HepG2 (cell line): Measurements from ENCODE around the gene PHRF1. TPM values are rescaled to one million over a fixed set of nuclear protein-coding genes. Genes with fewer than 3 reads are reported as not detected.
A peak's percentile ranks its signal among the peaks of the same experiment; 100 is the strongest.

Experiments
- ATAC-seq: fragments of 200-7000 bp; cut with Tn5 transposase; 3 replicates; pipeline ENCODE4 v1.9.1; 2020; ENCODE audit warnings: mild to moderate bottlenecking, moderate library complexity
- BruUV-seq: library from RNA; stranded (reverse); fragments of 400-500 nt; replicated peaks from 2 replicates; lab custom pipeline; 2021; lab: Mats Ljungman, UMichigan
- CTCF ChIA-PET: fragments of 300-600 bp; formaldehyde crosslinking; extraction: SDS; loops from one replicate; lab custom pipeline; 2021; ENCODE audit warnings: low total read pairs, inconsistent platforms, low intra/inter-chr PET ratio; lab: Yijun Ruan, JAX
- POLR2A ChIA-PET: fragments of 350-600 bp; sonication (Branson Sonifier 250); formaldehyde crosslinking; loops from one replicate; lab custom pipeline; 2020; ENCODE audit warnings: antibody characterized with exemption, inconsistent platforms; lab: Yijun Ruan, JAX
- DNase-seq: peaks from one replicate; pipeline ENCODE4 v3.0.0-alpha.2; 2015; ENCODE audit warnings: low spot score
- FAIRE-seq: peaks from 3 replicates; lab custom pipeline; 2011; peaks lifted over from hg19 to GRCh38; lab: Jason Lieb, UNC
- H2AFZ ChIP-seq: one replicate; pipeline ENCODE4 v1.6.1; 2011; ENCODE audit warnings: low read length, inconsistent platforms
- H3K27ac ChIP-seq: fragments of 300-600 bp; 3 replicates; pipeline ENCODE4 v1.8.0; 2011; ENCODE audit warnings: mixed run types, mild to moderate bottlenecking, mixed read lengths, low read length, inconsistent platforms; ENCODE audit not compliant: insufficient read depth; ENCODE audit errors: extremely low read length
- H3K27me3 ChIP-seq, 2 experiments: fragments of 200-600 bp in 1 of 2; 2 replicates in 1 of 2; 3 replicates in 1 of 2; pipeline versions ENCODE4 v1.6.0 to v1.8.0; 2011; ENCODE audit warnings: low read length in 2 of 2, mild to moderate bottlenecking in 2 of 2, moderate library complexity in 2 of 2, inconsistent platforms in 1 of 2; ENCODE audit not compliant: insufficient read depth in 2 of 2, control insufficient read depth in 1 of 2
- H3K36me3 ChIP-seq, 2 experiments: fragments of 200-600 bp in 1 of 2; replicated peaks in 1 of 2; 2 replicates in 1 of 2; 3 replicates in 1 of 2; pipeline versions ENCODE4 v1.5.1 to v1.8.0; 2011; ENCODE audit warnings: low read length in 2 of 2, inconsistent platforms in 1 of 2; ENCODE audit not compliant: insufficient read depth in 2 of 2, control insufficient read depth in 1 of 2
- H3K4me1 ChIP-seq: 2 replicates; pipeline ENCODE4 v1.5.1; 2012; ENCODE audit warnings: low read length, inconsistent platforms; ENCODE audit not compliant: insufficient read depth
- H3K4me2 ChIP-seq: 2 replicates; pipeline ENCODE4 v1.6.0; 2011; ENCODE audit warnings: low read depth, low read length, inconsistent platforms
- H3K4me3 ChIP-seq, 3 experiments: fragments of 200-600 bp in 1 of 3; sonication (generic), shearing (Covaris generic) in 1 of 3; replicated peaks in 1 of 3; 2 replicates each; pipeline ENCODE4 v1.5.1; 2011 to 2016; ENCODE audit warnings: low read length in 3 of 3, inconsistent platforms in 2 of 3, low read depth in 2 of 3, mild to moderate bottlenecking in 2 of 3, control low read depth in 1 of 3, mixed read lengths in 1 of 3; ENCODE audit not compliant: insufficient read depth in 1 of 3
- H3K79me2 ChIP-seq: one replicate; pipeline ENCODE4 v1.6.1; 2011; ENCODE audit warnings: low read length, inconsistent platforms; ENCODE audit not compliant: insufficient read depth
- H3K9ac ChIP-seq: 2 replicates; pipeline ENCODE4 v1.6.0; 2011; ENCODE audit warnings: mild to moderate bottlenecking, low read depth, low read length, inconsistent platforms; ENCODE audit not compliant: insufficient read depth
- H3K9me3 ChIP-seq: 2 replicates; pipeline ENCODE4 v1.5.1; 2012; ENCODE audit warnings: mild to moderate bottlenecking, low read length
- H4K20me1 ChIP-seq: 2 replicates; pipeline ENCODE4 v1.6.0; 2011; ENCODE audit warnings: inconsistent platforms, mild to moderate bottlenecking, low read length, moderate library complexity; ENCODE audit not compliant: insufficient read depth
- AGO2 ChIP-seq: fragments of 200-400 bp; formaldehyde crosslinking; optimal IDR thresholded peaks from 2 replicates; pipeline ENCODE3; 2017; ENCODE audit warnings: mild to moderate bottlenecking, low read depth, low read length, moderate library complexity
- BRD4 ChIP-seq: sonication (generic); formaldehyde crosslinking; IDR thresholded peaks from 2 replicates; pipeline ENCODE4 v1.4.0; 2020; ENCODE audit warnings: missing genetic modification reagents
- HNRNPL ChIP-seq: fragments of 200-400 bp; formaldehyde crosslinking; IDR thresholded peaks from 2 replicates; pipeline ENCODE4 v1.6.1; 2017; ENCODE audit warnings: mild to moderate bottlenecking, low read depth, low read length
- NFE2L2 ChIP-seq: fragments of 150-350 bp; IDR thresholded peaks from 2 replicates; pipeline ENCODE4 v1.6.1; 2014; ENCODE audit warnings: low read length
- POLR2A ChIP-seq, 2 experiments: IDR thresholded peaks; 2 replicates each; pipeline ENCODE4 v1.6.1; 2011; ENCODE audit warnings: low read depth in 2 of 2, low read length in 2 of 2, mild to moderate bottlenecking in 1 of 2, moderate library complexity in 1 of 2; ENCODE audit not compliant: insufficient read depth in 1 of 2
- POLR2G ChIP-seq: fragments of 200-400 bp; formaldehyde crosslinking; IDR thresholded peaks from 2 replicates; pipeline ENCODE4 v1.6.1; 2018; ENCODE audit warnings: mild to moderate bottlenecking, low read depth, low read length, moderate library complexity
- RAD21 ChIP-seq: fragments of 450-650 bp; formaldehyde crosslinking; IDR thresholded peaks from 2 replicates; pipeline ENCODE4 v1.5.0; 2020; ENCODE audit warnings: mild to moderate bottlenecking
- RBM22 ChIP-seq: fragments of 200-400 bp; formaldehyde crosslinking; optimal IDR thresholded peaks from 2 replicates; pipeline ENCODE3; 2017; ENCODE audit warnings: mild to moderate bottlenecking, low read length, moderate library complexity
- REST ChIP-seq, 2 experiments: IDR thresholded peaks; 2 replicates each; pipeline ENCODE4 v1.6.1; 2011 to 2012; ENCODE audit warnings: low read length in 2 of 2, borderline replicate concordance in 1 of 2, low read depth in 1 of 2, mild to moderate bottlenecking in 1 of 2, moderate library complexity in 1 of 2
- U2AF1 ChIP-seq: fragments of 200-400 bp; formaldehyde crosslinking; optimal IDR thresholded peaks from 2 replicates; pipeline ENCODE3; 2017; ENCODE audit warnings: mild to moderate bottlenecking, low read depth, low read length
- ZNF331 ChIP-seq: sonication (generic); formaldehyde crosslinking; IDR thresholded peaks from 2 replicates; pipeline ENCODE4 v1.4.0; 2020; ENCODE audit warnings: missing genetic modification reagents
- ZNF749 ChIP-seq: sonication (generic); formaldehyde crosslinking; IDR thresholded peaks from 2 replicates; pipeline ENCODE4 v1.8.0; 2022; ENCODE audit warnings: mild to moderate bottlenecking, missing genetic modification reagents, moderate library complexity, borderline replicate concordance
- ZNF878 ChIP-seq: sonication (generic); formaldehyde crosslinking; IDR thresholded peaks from 2 replicates; pipeline ENCODE4 v1.8.1; 2023; ENCODE audit warnings: mild to moderate bottlenecking, missing genetic modification reagents, moderate library complexity
- WGBS: methylation state at CpG from one replicate; pipeline ENCODE4 v1.1.6; 2017; ENCODE audit warnings: low lambda C conversion rate; 5-methylcytosine and 5-hydroxymethylcytosine counted together
- in situ Hi-C: cut with HindIII; loops from 2 replicates; pipeline ENCODE4 v1.10.0; 2017; ENCODE audit warnings: low pct_unique_long_range_greater_than_20kb; ENCODE audit not compliant: extremely low pct_ligation_motif_present
- intact Hi-C: fragments of 100-400 bp; cut with micrococcal nuclease; formaldehyde crosslinking; loops from one replicate; pipeline ENCODE4 v1.10.0; 2022; ENCODE audit not compliant: unreplicated experiment
- polyA plus RNA-seq, 8 experiments: library from polyadenylated mRNA; depleted of rRNA in 3 of 8; stranded (reverse) in 7 of 8; unstranded in 1 of 8; fragments of >200 nt; fragmentation: Illumina TruSeq in 4 of 8; extraction: Trizol in 4 of 8; gene quantifications; 2 replicates each; pipeline versions ENCODE4 v1.2.1 to v1.2.3, GENCODE V29; 2011 to 2016; ENCODE audit warnings: low read depth in 4 of 8, missing spikeins in 1 of 8, mixed read lengths in 1 of 8; ENCODE audit not compliant: insufficient read depth in 1 of 8
- total RNA-seq, 5 experiments: library from RNA; depleted of rRNA; stranded (reverse); fragments of >200 nt; fragmentation: Illumina TruSeq; extraction: Trizol; gene quantifications; 2 replicates each; pipeline ENCODE4 v1.2.3, GENCODE V29; 2016; ENCODE audit warnings: low read depth in 1 of 5

PHRF1 gene
- total and polyA plus RNA-seq, 2 of the 13 experiments (the other 11 are each of a cell fraction or from before 2014, with no cell fraction given), result 8.2 to 16.7 TPM

DNA sequence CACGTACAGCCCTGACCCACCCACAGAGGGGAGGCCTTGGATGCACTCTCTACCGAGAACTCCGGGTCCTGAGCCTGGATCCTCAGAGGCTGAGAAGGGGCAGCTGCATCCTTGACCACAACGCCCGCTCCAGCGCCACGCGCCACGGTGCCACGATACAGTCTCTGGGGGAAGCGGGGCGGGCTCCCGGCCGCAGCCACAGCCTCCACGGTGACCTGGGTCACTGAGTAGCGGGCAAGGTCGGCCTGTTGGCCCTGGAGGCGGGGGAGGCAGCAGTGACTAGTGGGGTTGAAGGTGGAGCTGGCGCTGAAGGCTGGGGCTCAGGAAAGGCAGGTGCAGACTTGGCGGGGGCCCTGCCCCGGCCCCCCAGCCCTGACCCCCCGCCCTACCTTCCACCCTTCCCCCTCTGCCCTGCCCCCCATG is 43.4 kb downstream of the PHRF1 start:
- H4K20me1 ChIP-seq, result peaks cover 6% of the 10 kb centered on the region; the same call in 1 of the 2 replicates
- H3K9ac ChIP-seq, result no peak overlapping the region
- 95% methylated on average over 6 of the region's 22 CpGs for WGBS
- in situ Hi-C loops, result loop anchor here (10.0 kb wide), 1 partner anchor 65 kb away; no protein-coding TSS in a partner anchor
- no peaks in the 10 kb centered on the region for H3K27me3 ChIP-seq
- TF ChIP-seq ZNF878 (CRISPR knock-in tag), result no peak
- TF ChIP-seq ZNF331 (CRISPR knock-in tag), result no peak
- TF ChIP-seq AGO2, result peak; percentile 63
- no peak for TF ChIP-seq NFE2L2
- no peak for TF ChIP-seq RAD21 (CRISPR knock-in tag)
- TF ChIP-seq HNRNPL, result 0 out of 2 replicates have a peak, but pooled peaks have one; percentile 9
- TF ChIP-seq ZNF749 (CRISPR knock-in tag), result no peak
- no peak for TF ChIP-seq BRD4 (CRISPR knock-in tag)
- POLR2A ChIA-PET, result no interaction called here
- no peak for FAIRE-seq
- H3K27ac ChIP-seq, result no peak overlapping the region
- CTCF ChIA-PET, result no interaction called here
- H3K4me2 ChIP-seq, result no peak overlapping the region
- no peaks in the 10 kb centered on the region for H3K9me3 ChIP-seq
- DNase-seq, result no peak
- intact Hi-C loops, result loop anchor here (10.0 kb wide), 1 partner anchor 65 kb away; no protein-coding TSS in a partner anchor
- H3K79me2 ChIP-seq, result no peaks in the 10 kb centered on the region
- H3K36me3 ChIP-seq, result peaks cover 0 to 12% of the 10 kb centered on the region in 2 experiments; a peak in 2 of 5 replicates
- ATAC-seq, result no peak
- H3K4me3 ChIP-seq, result no peak overlapping the region
- H2AFZ ChIP-seq, result no peak overlapping the region
- peaks cover 14% of the 10 kb centered on the region for H3K4me1 ChIP-seq
- BruUV-seq, result no TSS peak

DNA sequence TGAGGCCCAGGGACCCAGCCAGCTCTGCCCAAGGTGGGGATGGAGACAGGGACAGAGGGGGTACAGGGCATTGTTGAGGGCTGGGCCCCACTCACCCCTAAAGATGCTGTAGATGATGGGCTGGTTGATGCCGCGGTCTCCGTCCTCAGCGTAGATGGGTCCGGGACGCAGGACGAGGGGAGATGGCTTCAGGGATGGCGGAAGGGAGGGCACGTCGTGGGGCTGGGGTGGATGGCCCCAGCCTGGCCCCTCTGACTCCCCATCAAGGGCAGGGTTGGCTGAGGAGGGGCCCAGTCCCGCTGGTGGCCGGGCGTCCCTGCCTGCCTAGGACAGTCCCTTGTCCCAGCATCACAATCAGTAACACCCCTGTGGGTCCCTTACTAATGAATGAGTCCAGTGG is 43.9 kb downstream of the PHRF1 start:
- FAIRE-seq, result no peak
- Histone ChIP-seq H3K27me3 (no peaks in the 10 kb centered on the region), H3K4me2 (no peak overlapping the region), H3K4me3 (no peak overlapping the region), H3K4me1 (peaks cover 20% of the 10 kb centered on the region), H4K20me1 (peaks cover 7% of the 10 kb centered on the region; the same call in 1 of the 2 replicates), H3K27ac (no peak overlapping the region), H3K36me3 (peaks cover 0 to 12% of the 10 kb centered on the region in 2 experiments; a peak in 2 of 5 replicates), H3K9me3 (no peaks in the 10 kb centered on the region), H2AFZ (no peak overlapping the region), H3K79me2 (no peaks in the 10 kb centered on the region), H3K9ac (no peak overlapping the region)
- ATAC-seq, result no peak
- BruUV-seq, result no TSS peak
- ChIA-PET POLR2A (no interaction called here), CTCF (no interaction called here)
- DNase-seq, result no peak
- in situ Hi-C loops (loop anchor here (10.0 kb wide), 1 partner anchor 65 kb away; no protein-coding TSS in a partner anchor), intact Hi-C loops (no loop called here)
- peak; percentile 82 for TF ChIP-seq AGO2
- no peak for TF ChIP-seq U2AF1
- no peak for TF ChIP-seq REST (IDR thresholded peaks at IDR 0.05; ENCODE audit: borderline replicate concordance in 1 of 2, low read depth in 1 of 2, low read length in 2 of 2)
- TF ChIP-seq RBM22, result peak; percentile 83
- TF ChIP-seq POLR2A (IDR thresholded peaks at IDR 0.05; ENCODE audit: insufficient read depth in 1 of 2, low read depth in 2 of 2, low read length in 2 of 2), result 0 out of 4 replicates have a peak, but pooled peaks of 1 of the 2 experiments have one; percentile 5
- TF ChIP-seq POLR2G, result peak; percentile 52; the same call in 1 of the 2 replicates
- WGBS, result 100% methylated on average over 2 of the region's 13 CpGs
